ENCODE measurements around the gene RAPGEF6. TPM values are rescaled to one million over a fixed set of nuclear protein-coding genes. Genes with fewer than 3 reads are reported as not detected.

Gene RAPGEF6
- polyA plus RNA-seq, 1 donor (not counting 4 experiments of a cell fraction or from before 2014, with no cell fraction given): 8.7 TPM

- Histone ChIP-seq H3K36me3 (ENCODE audit: control insufficient read depth in 2 of 2, extremely low read depth in 1 of 2, insufficient read depth in 2 of 2, low read length in 2 of 2) (peaks cover 0 to 3% of the 10 kb centered on the region in 2 experiments), H3K4me1 (ENCODE audit: control insufficient read depth, extremely low read depth, insufficient read depth, low read length) (no peaks in the 10 kb centered on the region), H3K27ac (ENCODE audit: control insufficient read depth, insufficient read depth, low read length) (no peak overlapping the region), H3K9me3 (ENCODE audit: control insufficient read depth, low read depth, low read length) (no peaks in the 10 kb centered on the region), H2AFZ (ENCODE audit: control insufficient read depth, low read length) (no peak overlapping the region), H3K4me2 (ENCODE audit: control insufficient read depth, extremely low read depth, insufficient read depth, low read depth, low read length) (no peak overlapping the region), H4K20me1 (ENCODE audit: control insufficient read depth, extremely low read depth, insufficient read depth, low read length) (no peaks in the 10 kb centered on the region), H3K79me2 (ENCODE audit: control insufficient read depth, insufficient read depth, low read length) (no peaks in the 10 kb centered on the region), H3K27me3 (ENCODE audit: control insufficient read depth, extremely low read depth, insufficient read depth, low read length) (no peaks in the 10 kb centered on the region), H3K4me3 (ENCODE audit: control insufficient read depth in 2 of 3, extremely low read depth in 1 of 3, insufficient read depth in 2 of 3, low read depth in 1 of 3, low read length in 3 of 3) (no peak overlapping the region), H3K9ac (ENCODE audit: control insufficient read depth, extremely low read depth, insufficient read depth, low read length) (no peak overlapping the region), H3K9me1 (ENCODE audit: control insufficient read depth, extremely low read depth, insufficient read depth, low read length) (no peaks in the 10 kb centered on the region)
- TF ChIP-seq CTCF (optimal IDR thresholded peaks at IDR 0.05 in 1 of 3, IDR thresholded peaks at IDR 0.05 in 1 of 3, conservative IDR thresholded peaks at IDR 0.05 in 1 of 3; ENCODE audit: extremely low read depth in 1 of 3, insufficient read depth in 2 of 3, low read length in 3 of 3) (no peak), EZH2 (IDR thresholded peaks at IDR 0.05; ENCODE audit: low read length) (no peak)
- FAIRE-seq: no peak
- no peak for DNase-seq (ENCODE audit: low read depth, low spot score)
- dilution Hi-C loops (cut with MboI; ENCODE audit: extremely low pct_ligation_motif_present, low sequenced_read_pairs): no loop called here
Observed at GRCh38 chr5:131419877-131420276, 215.2 kb downstream of the RAPGEF6 start.

GRCh38 chr5:131418846-131419245 lies 216.2 kb downstream of the RAPGEF6 start:
- H3K4me3 ChIP-seq (ENCODE audit: control insufficient read depth in 2 of 3, extremely low read depth in 1 of 3, insufficient read depth in 2 of 3, low read depth in 1 of 3, low read length in 3 of 3): no peak overlapping the region
- no peak overlapping the region for H3K4me2 ChIP-seq (ENCODE audit: control insufficient read depth, extremely low read depth, insufficient read depth, low read depth, low read length)
- H3K27me3 ChIP-seq (ENCODE audit: control insufficient read depth, extremely low read depth, insufficient read depth, low read length): no peaks in the 10 kb centered on the region
- no peaks in the 10 kb centered on the region for H3K9me3 ChIP-seq (ENCODE audit: control insufficient read depth, low read depth, low read length)
- no peaks in the 10 kb centered on the region for H4K20me1 ChIP-seq (ENCODE audit: control insufficient read depth, extremely low read depth, insufficient read depth, low read length)
- H3K27ac ChIP-seq (ENCODE audit: control insufficient read depth, insufficient read depth, low read length): no peak overlapping the region
- no peak for TF ChIP-seq CTCF (optimal IDR thresholded peaks at IDR 0.05 in 1 of 3, IDR thresholded peaks at IDR 0.05 in 1 of 3, conservative IDR thresholded peaks at IDR 0.05 in 1 of 3; ENCODE audit: extremely low read depth in 1 of 3, insufficient read depth in 2 of 3, low read length in 3 of 3)
- no peak for TF ChIP-seq EZH2 (IDR thresholded peaks at IDR 0.05; ENCODE audit: low read length)
- no peak overlapping the region for H2AFZ ChIP-seq (ENCODE audit: control insufficient read depth, low read length)
- DNase-seq (ENCODE audit: low read depth, low spot score) (no peak), FAIRE-seq (no peak)
- H3K9me1 ChIP-seq (ENCODE audit: control insufficient read depth, extremely low read depth, insufficient read depth, low read length): no peaks in the 10 kb centered on the region
- H3K79me2 ChIP-seq (ENCODE audit: control insufficient read depth, insufficient read depth, low read length): no peaks in the 10 kb centered on the region
- dilution Hi-C loops (cut with MboI; ENCODE audit: extremely low pct_ligation_motif_present, low sequenced_read_pairs): no loop called here
- H3K4me1 ChIP-seq (ENCODE audit: control insufficient read depth, extremely low read depth, insufficient read depth, low read length): no peaks in the 10 kb centered on the region
- H3K36me3 ChIP-seq (ENCODE audit: control insufficient read depth in 2 of 2, extremely low read depth in 1 of 2, insufficient read depth in 2 of 2, low read length in 2 of 2): peaks cover 0 to 3% of the 10 kb centered on the region in 2 experiments
- H3K9ac ChIP-seq (ENCODE audit: control insufficient read depth, extremely low read depth, insufficient read depth, low read length): no peak overlapping the region

All from keratinocyte (primary cell).